Stimulated activated naive B cell treated with anti-CD40 and anti-IgM and Interleukin-4, amounts not matched to agents 10 μg/mL and 1 μg/mL and 100 μg/mL, for 72 hours (primary cell): ENCODE results near the gene TBCB.
A peak's percentile ranks its signal among the peaks of the same experiment; 100 is the strongest.

ENCODE experiments used
- ATAC-seq, 2 donors: fragments of 150-1000 bp; cut with Tn5 transposase; replicated peaks; 2 replicates each; pipeline ENCODE4 v1.10.0; 2021; ENCODE audit warnings: moderate library complexity in 1 of 2
- DNase-seq: peaks from one replicate; pipeline ENCODE4 v3.0.0; 2021
- H3K27ac Mint-ChIP-seq: one replicate; pipeline ENCODE4 v1.8.0; 2022; ENCODE audit warnings: mild to moderate bottlenecking, mixed read lengths
- H3K27me3 Mint-ChIP-seq, 2 donors: one replicate each; pipeline ENCODE4 v1.8.0; 2022; ENCODE audit warnings: mixed read lengths in 2 of 2
- H3K36me3 Mint-ChIP-seq, 2 donors: one replicate each; pipeline ENCODE4 v1.8.0; 2022; ENCODE audit warnings: mixed read lengths in 2 of 2, mild to moderate bottlenecking in 1 of 2
- H3K4me1 Mint-ChIP-seq, 2 donors: one replicate each; pipeline ENCODE4 v1.8.0; 2022; ENCODE audit warnings: mixed read lengths in 2 of 2, mild to moderate bottlenecking in 1 of 2
- H3K4me3 Mint-ChIP-seq, 2 donors: one replicate each; pipeline ENCODE4 v1.8.0; 2022; ENCODE audit warnings: mild to moderate bottlenecking in 2 of 2, mixed read lengths in 2 of 2, moderate library complexity in 1 of 2
- H3K9me3 Mint-ChIP-seq, 2 donors: one replicate each; pipeline ENCODE4 v1.8.0; 2022; ENCODE audit warnings: mixed read lengths in 2 of 2, mild to moderate bottlenecking in 1 of 2

The TBCB gene

GRCh38 chr19:36092566-36092965 lies 22.7 kb upstream of the TBCB start:
- H3K4me3 Mint-ChIP-seq = no peak overlapping the region
- DNase-seq = no peak
- H3K9me3 Mint-ChIP-seq = no peaks in the 10 kb centered on the region
- peaks cover 16 to 34% of the 10 kb centered on the region in 2 donors for H3K36me3 Mint-ChIP-seq
- peak overlapping the region; percentile 71 for H3K27ac Mint-ChIP-seq
- ATAC-seq = peak in 1 of 2 donors; percentile 13
- peaks cover 13 to 15% of the 10 kb centered on the region in 2 donors for H3K4me1 Mint-ChIP-seq
- H3K27me3 Mint-ChIP-seq = no peaks in the 10 kb centered on the region

- ATAC-seq (peak; percentile 77 to 87), DNase-seq (no peak)
- no peaks in the 10 kb centered on the region for H3K9me3 Mint-ChIP-seq
- H3K4me3 Mint-ChIP-seq = peak overlapping the region in 1 of 2 donors; percentile 4
- H3K36me3 Mint-ChIP-seq = peaks cover 16 to 34% of the 10 kb centered on the region in 2 donors
- H3K27me3 Mint-ChIP-seq = no peaks in the 10 kb centered on the region
- peaks cover 13 to 15% of the 10 kb centered on the region in 2 donors for H3K4me1 Mint-ChIP-seq
- peak overlapping the region; percentile 87 for H3K27ac Mint-ChIP-seq
Observed at GRCh38 chr19:36093146-36093662, 22.1 kb upstream of the TBCB start.

GRCh38 chr19:36093687-36094086 lies 21.6 kb upstream of the TBCB start:
- no peaks in the 10 kb centered on the region for H3K27me3 Mint-ChIP-seq
- H3K4me3 Mint-ChIP-seq = no peak overlapping the region
- ATAC-seq (peak in 1 of 2 donors; percentile 2), DNase-seq (no peak)
- no peaks in the 10 kb centered on the region for H3K9me3 Mint-ChIP-seq
- H3K36me3 Mint-ChIP-seq = peaks cover 14 to 31% of the 10 kb centered on the region in 2 donors
- H3K4me1 Mint-ChIP-seq = peaks cover 13 to 15% of the 10 kb centered on the region in 2 donors
- peak overlapping the region; percentile 87 for H3K27ac Mint-ChIP-seq

- peaks cover 10 to 20% of the 10 kb centered on the region in 2 donors for H3K36me3 Mint-ChIP-seq
Observed at GRCh38 chr19:36097036-36097435, 18.2 kb upstream of the TBCB start.

GRCh38 chr19:36099166-36099785 lies 16.0 kb upstream of the TBCB start:
- Mint-ChIP-seq H3K27me3 (no peaks in the 10 kb centered on the region), H3K27ac (no peak overlapping the region), H3K9me3 (no peaks in the 10 kb centered on the region), H3K4me3 (no peak overlapping the region), H3K4me1 (no peaks in the 10 kb centered on the region), H3K36me3 (peaks cover 9 to 16% of the 10 kb centered on the region in 2 donors)
- DNase-seq = no peak
- ATAC-seq = no peak

More at GRCh38 chr19:36097036-36097435, 18.2 kb upstream of the TBCB start:
- no peaks in the 10 kb centered on the region for H3K27me3 Mint-ChIP-seq
- ATAC-seq (no peak), DNase-seq (no peak)
- H3K4me1 Mint-ChIP-seq = peaks cover 13 to 15% of the 10 kb centered on the region in 2 donors
- H3K27ac Mint-ChIP-seq = peak overlapping the region; percentile 37
- H3K4me3 Mint-ChIP-seq = no peak overlapping the region
- no peaks in the 10 kb centered on the region for H3K9me3 Mint-ChIP-seq

GRCh38 chr19:36100476-36100875 lies 14.8 kb upstream of the TBCB start:
- Mint-ChIP-seq H3K27me3 (no peaks in the 10 kb centered on the region), H3K4me3 (no peak overlapping the region), H3K9me3 (no peaks in the 10 kb centered on the region), H3K27ac (no peak overlapping the region), H3K4me1 (no peaks in the 10 kb centered on the region), H3K36me3 (peaks cover 9 to 16% of the 10 kb centered on the region in 2 donors)
- ATAC-seq = no peak
- no peak for DNase-seq

GRCh38 chr19:36101550-36102327 lies 13.5 kb upstream of the TBCB start:
- Mint-ChIP-seq H3K27me3 (no peaks in the 10 kb centered on the region), H3K4me3 (no peak overlapping the region), H3K9me3 (no peaks in the 10 kb centered on the region), H3K27ac (no peak overlapping the region), H3K4me1 (no peaks in the 10 kb centered on the region), H3K36me3 (peaks cover 11 to 21% of the 10 kb centered on the region in 2 donors)
- ATAC-seq (no peak), DNase-seq (no peak)

GRCh38 chr19:36103040-36103626 lies 12.1 kb upstream of the TBCB start:
- no peak for ATAC-seq
- H3K4me1 Mint-ChIP-seq = peaks cover 0 to 1% of the 10 kb centered on the region in 2 donors
- peak overlapping the region; percentile 5 for H3K27ac Mint-ChIP-seq
- no peaks in the 10 kb centered on the region for H3K9me3 Mint-ChIP-seq
- H3K4me3 Mint-ChIP-seq = no peak overlapping the region
- DNase-seq = no peak
- peaks cover 10 to 27% of the 10 kb centered on the region in 2 donors for H3K36me3 Mint-ChIP-seq
- no peaks in the 10 kb centered on the region for H3K27me3 Mint-ChIP-seq

- Mint-ChIP-seq H3K4me3 (no peak overlapping the region), H3K36me3 (peaks cover 10 to 30% of the 10 kb centered on the region in 2 donors), H3K9me3 (no peaks in the 10 kb centered on the region), H3K27me3 (no peaks in the 10 kb centered on the region), H3K4me1 (peaks cover 0 to 1% of the 10 kb centered on the region in 2 donors), H3K27ac (no peak overlapping the region)
- ATAC-seq (no peak), DNase-seq (no peak)
Observed at GRCh38 chr19:36103842-36104552, 11.3 kb upstream of the TBCB start.

- no peak for DNase-seq
- peak overlapping the region; percentile 65 for H3K27ac Mint-ChIP-seq
- no peak overlapping the region for H3K4me3 Mint-ChIP-seq
- peaks cover 0 to 2% of the 10 kb centered on the region in 2 donors for H3K4me1 Mint-ChIP-seq
- peaks cover 12 to 41% of the 10 kb centered on the region in 2 donors for H3K36me3 Mint-ChIP-seq
- no peaks in the 10 kb centered on the region for H3K27me3 Mint-ChIP-seq
- no peaks in the 10 kb centered on the region for H3K9me3 Mint-ChIP-seq
- ATAC-seq = no peak
Observed at GRCh38 chr19:36106441-36106840, 8.8 kb upstream of the TBCB start.

- Mint-ChIP-seq H3K4me1 (peaks cover 0 to 3% of the 10 kb centered on the region in 2 donors), H3K36me3 (peaks cover 12 to 44% of the 10 kb centered on the region in 2 donors), H3K9me3 (no peaks in the 10 kb centered on the region), H3K4me3 (no peak overlapping the region), H3K27ac (no peak overlapping the region), H3K27me3 (no peaks in the 10 kb centered on the region)
- DNase-seq (no peak), ATAC-seq (no peak)
Observed at GRCh38 chr19:36106991-36107390, 8.3 kb upstream of the TBCB start.

GRCh38 chr19:36108684-36109083 lies 6.6 kb upstream of the TBCB start:
- Mint-ChIP-seq H3K4me1 (peaks cover 10 to 11% of the 10 kb centered on the region in 2 donors), H3K27ac (no peak overlapping the region), H3K4me3 (no peak overlapping the region), H3K27me3 (no peaks in the 10 kb centered on the region), H3K36me3 (peaks cover 13 to 44% of the 10 kb centered on the region in 2 donors), H3K9me3 (no peaks in the 10 kb centered on the region)
- DNase-seq (no peak), ATAC-seq (no peak)

GRCh38 chr19:36110487-36111199 lies 4.6 kb upstream of the TBCB start, which contains the start of gene OVOL3:
TSS of gene OVOL3 (plus strand) at chr19:36111143. CDS start at chr19:36111203, 60 bp downstream.
- H3K4me3 Mint-ChIP-seq = no peak within 1 kb of the TSS
- H3K4me1 Mint-ChIP-seq = peaks cover 18 to 23% of the 10 kb centered on the region in 2 donors
- H3K27me3 Mint-ChIP-seq = no peaks in the 10 kb centered on the region
- DNase-seq = no peak
- no peak for ATAC-seq
- no peak within 1 kb of the TSS for H3K27ac Mint-ChIP-seq
- no peaks in the 10 kb centered on the region for H3K9me3 Mint-ChIP-seq
- peaks cover 13 to 51% of the 10 kb centered on the region in 2 donors for H3K36me3 Mint-ChIP-seq
